ENCODE results near the gene SDR39U1.

SDR39U1 gene

GRCh38 chr14:24415421-24416253, 26.9 kb downstream of the SDR39U1 start:
- in situ Hi-C loops (cut with MboI; ENCODE audit: low pct_unique_long_range_greater_than_20kb, low sequenced_read_pairs, unreplicated experiment): no loop called here
- DNase-seq (ENCODE audit: low spot score): no peak
- no peak for TF ChIP-seq CTCF (IDR thresholded peaks at IDR 0.05; ENCODE audit: extremely low read depth, insufficient read depth, missing control alignments)

GRCh38 chr14:24414732-24415420, 27.7 kb downstream of the SDR39U1 start:
- TF ChIP-seq CTCF (IDR thresholded peaks at IDR 0.05; ENCODE audit: extremely low read depth, insufficient read depth, missing control alignments): no peak
- in situ Hi-C loops (cut with MboI; ENCODE audit: low pct_unique_long_range_greater_than_20kb, low sequenced_read_pairs, unreplicated experiment): no loop called here
- no peak for DNase-seq (ENCODE audit: low spot score)

GRCh38 chr14:24414077-24414476, 28.5 kb downstream of the SDR39U1 start:
- no peak for TF ChIP-seq CTCF (IDR thresholded peaks at IDR 0.05; ENCODE audit: extremely low read depth, insufficient read depth, missing control alignments)
- no peak for DNase-seq (ENCODE audit: low spot score)
- in situ Hi-C loops (cut with MboI; ENCODE audit: low pct_unique_long_range_greater_than_20kb, low sequenced_read_pairs, unreplicated experiment): no loop called here

- peak; percentile 73 for TF ChIP-seq CTCF (IDR thresholded peaks at IDR 0.05; ENCODE audit: extremely low read depth, insufficient read depth, missing control alignments)
- peak; percentile 80 for DNase-seq (ENCODE audit: low spot score)
- in situ Hi-C loops (cut with MboI; ENCODE audit: low pct_unique_long_range_greater_than_20kb, low sequenced_read_pairs, unreplicated experiment): no loop called here
These were observed 30.9 kb downstream of the SDR39U1 start for GRCh38 chr14:24411443-24412389.

GRCh38 chr14:24409956-24410355, 32.6 kb downstream of the SDR39U1 start:
- DNase-seq (ENCODE audit: low spot score): no peak
- in situ Hi-C loops (cut with MboI; ENCODE audit: low pct_unique_long_range_greater_than_20kb, low sequenced_read_pairs, unreplicated experiment): no loop called here
- TF ChIP-seq CTCF (IDR thresholded peaks at IDR 0.05; ENCODE audit: extremely low read depth, insufficient read depth, missing control alignments): no peak

GRCh38 chr14:24409192-24409591, 33.4 kb downstream of the SDR39U1 start:
- in situ Hi-C loops (cut with MboI; ENCODE audit: low pct_unique_long_range_greater_than_20kb, low sequenced_read_pairs, unreplicated experiment): no loop called here
- no peak for DNase-seq (ENCODE audit: low spot score)
- no peak for TF ChIP-seq CTCF (IDR thresholded peaks at IDR 0.05; ENCODE audit: extremely low read depth, insufficient read depth, missing control alignments)
